Heart left ventricle (tissue), 16 donors: ENCODE data around the gene CSF2. TPM values are rescaled to one million over a fixed set of nuclear protein-coding genes. Genes with fewer than 3 reads are reported as not detected.

Source experiments
- ATAC-seq, 4 donors: fragments of 200-7000 bp; cut with Tn5 transposase; one replicate each; pipeline ENCODE4 v1.9.1; 2020 to 2022; ENCODE audit warnings: moderate library complexity in 4 of 4, mild to moderate bottlenecking in 3 of 4, moderate number of reproducible peaks in 1 of 4
- DNase-seq, 5 donors: peaks; one replicate each; pipeline ENCODE4 v3.0.0-alpha.2; 2020
- H3K27ac ChIP-seq, 12 donors: fragments of 200-600 bp; sonication (generic) in 4 of 12; one replicate each; pipeline versions ENCODE4 v1.5.0 to v1.8.0; 2016 to 2022; ENCODE audit warnings: mild to moderate bottlenecking in 2 of 12
- H3K27me3 ChIP-seq, 9 donors: fragments of 200-600 bp; sonication (generic) in 2 of 9; one replicate each; pipeline versions ENCODE4 v1.5.1 to v1.8.0; 2016 to 2022; ENCODE audit warnings: mild to moderate bottlenecking in 3 of 9
- H3K36me3 ChIP-seq, 9 donors: fragments of 200-600 bp; sonication (generic) in 2 of 9; one replicate each; pipeline versions ENCODE4 v1.5.0 to v1.8.0; 2018 to 2022; ENCODE audit warnings: mild to moderate bottlenecking in 2 of 9
- H3K4me1 ChIP-seq, 12 donors: fragments of 200-600 bp; sonication (generic) in 4 of 12; one replicate each; pipeline versions ENCODE4 v1.5.0 to v1.8.0; 2016 to 2022; ENCODE audit warnings: mild to moderate bottlenecking in 3 of 12
- H3K4me3 ChIP-seq, 12 donors: fragments of 200-600 bp; sonication (generic) in 4 of 12; one replicate each; pipeline versions ENCODE4 v1.5.0 to v1.8.0; 2017 to 2022; ENCODE audit warnings: mild to moderate bottlenecking in 9 of 12, moderate library complexity in 4 of 12
- H3K9me3 ChIP-seq, 12 donors: fragments of 200-600 bp; sonication (generic) in 4 of 12; one replicate each; pipeline versions ENCODE4 v1.5.0 to v1.8.0; 2016 to 2022; ENCODE audit warnings: mild to moderate bottlenecking in 1 of 12
- CTCF ChIP-seq, 12 donors: fragments of 200-600 bp; sonication (generic) in 4 of 12; IDR thresholded peaks; one replicate each; pipeline versions ENCODE4 v1.5.0 to v1.8.0; 2018 to 2022; ENCODE audit warnings: antibody characterized with exemption in 12 of 12, mild to moderate bottlenecking in 5 of 12
- POLR2A ChIP-seq, 2 donors: fragments of 450-650 bp; IDR thresholded peaks; one replicate each; pipeline ENCODE4 v1.6.1; 2017; ENCODE audit warnings: antibody characterized with exemption in 2 of 2, mild to moderate bottlenecking in 2 of 2, moderate library complexity in 2 of 2
- WGBS, 4 donors: extraction: QIAGEN DNeasy Blood & Tissue Kit in 2 of 4; methylation state at CpG; one replicate each; pipeline versions ENCODE4 v1.1.5 to v1.1.7; 2013 to 2018; 5-methylcytosine and 5-hydroxymethylcytosine counted together
- intact Hi-C, 10 donors: fragments of 100-400 bp; cut with DNase I; formaldehyde crosslinking; loops; one replicate each; pipeline versions ENCODE4 v1.11.1 to v1.14.2; 2022
- polyA plus RNA-seq, 2 donors: library from polyadenylated mRNA; stranded (reverse); fragments of 200-250 nt; gene quantifications; one replicate each; pipeline ENCODE4 v1.2.3, GENCODE V29; 2013
- total RNA-seq, 9 donors: library from RNA; depleted of rRNA in 2 of 9; stranded (reverse); fragments of >200 nt in 2 of 9; fragmentation: NEBNext Ultra II Directional in 3 of 9; extraction: Animal tissue kit (Norgen Biotek cat#: 25700) in 3 of 9; gene quantifications; one replicate each; pipeline versions ENCODE4 v1.1.0 to v1.2.4, GENCODE V29; 2016 to 2023
- donor health status: ischemic (EF 13 %, LVEDD 7.1; RV severe dilation, severe dysfunction).
- donor health status: healthy with polysubstance abuse.
- donor health status: DM: no; HTN: yes; CAD: no.
- donor health status: DM: no; HTN: no; CAD: no.
- donor health status: ischemic (EF 25% LVEDD 6.9; RV normal size, moderate dysfunction).
- donor health status: ischemic (EF 25% LVEDD 5.7; RV mildly dilated, moderate dysfunction).
- donor health status: healthy.
- donor health status: DM: yes; HTN: yes; CAD: no.
- donor health status: ischemic (EF 35%, LVEDD 5.7; RV mildly dilated, moderate dysfunction).
- donor health status: nonischemic (EF 11% LVEDD 7.7; RV severe dilation, severe dysfunction).
- donor health status: DM: yes; HTN: yes; CAD: no.
- donor health status: PGD.
- donor health status: ischemic (EF 29% LVEDD 5.4; RV normal size, mild dysfunction).
- donor health status: nonischemic (EF 23%, LVEDD 6.1; RV moderate dilation, normal function).

The CSF2 gene
- total and polyA plus RNA-seq, 11 donors, result 0.67 TPM; not detected in 10

- WGBS, 4 donors, result 96 to 100% (median 98%) methylated on average over 1 to 4 of the region's 4 CpGs
- TF ChIP-seq POLR2A (IDR thresholded peaks at IDR 0.05) (no peak), CTCF (IDR thresholded peaks at IDR 0.05) (no peak)
- no peaks in the 10 kb centered on the region for H3K27me3 ChIP-seq
- intact Hi-C loops, result no loop called here
- H3K4me1 ChIP-seq, result peaks cover 0 to 6% (median 0%) of the 10 kb centered on the region in 12 donors
- DNase-seq, result no peak
- H3K27ac ChIP-seq, result no peak overlapping the region
- no peaks in the 10 kb centered on the region for H3K36me3 ChIP-seq
- H3K4me3 ChIP-seq, result no peak overlapping the region
- no peaks in the 10 kb centered on the region for H3K9me3 ChIP-seq
- no peak for ATAC-seq
These were observed 1.5 kb upstream of the CSF2 start for GRCh38 chr5:132072070-132072469.

- TF ChIP-seq CTCF (IDR thresholded peaks at IDR 0.05) (no peak), POLR2A (IDR thresholded peaks at IDR 0.05) (no peak)
- Histone ChIP-seq H3K4me1 (peaks cover 0 to 6% (median 0%) of the 10 kb centered on the region in 12 donors), H3K36me3 (no peaks in the 10 kb centered on the region), H3K27ac (no peak overlapping the region), H3K27me3 (no peaks in the 10 kb centered on the region), H3K4me3 (no peak overlapping the region), H3K9me3 (no peaks in the 10 kb centered on the region)
- 94 to 100% (median 98%) methylated on average over 2 of the region's 2 CpGs for WGBS, 4 donors
- intact Hi-C loops, result no loop called here
- DNase-seq (no peak), ATAC-seq (no peak)
These were observed 1.1 kb upstream of the CSF2 start for GRCh38 chr5:132072528-132072927.

GRCh38 chr5:132074091-132074771 lies 642 bp downstream of the CSF2 start:
- intact Hi-C loops, result no loop called here
- Histone ChIP-seq H3K4me1 (peaks cover 0 to 6% (median 0%) of the 10 kb centered on the region in 12 donors), H3K27ac (no peak overlapping the region), H3K27me3 (no peaks in the 10 kb centered on the region), H3K9me3 (no peaks in the 10 kb centered on the region), H3K4me3 (no peak overlapping the region), H3K36me3 (no peaks in the 10 kb centered on the region)
- no peak for TF ChIP-seq POLR2A (IDR thresholded peaks at IDR 0.05)
- no peak for TF ChIP-seq CTCF (IDR thresholded peaks at IDR 0.05)
- no peak for ATAC-seq
- peak in 1 of 5 donors; percentile 25 for DNase-seq
- WGBS, 4 donors, result 85 to 91% (median 88%) methylated on average over 4 to 7 of the region's 7 CpGs

GRCh38 chr5:132074772-132075718 lies 1.5 kb downstream of the CSF2 start:
- Histone ChIP-seq H3K4me1 (peaks cover 0 to 6% (median 0%) of the 10 kb centered on the region in 12 donors), H3K36me3 (no peaks in the 10 kb centered on the region)
- WGBS, 4 donors, result 80 to 87% (median 86%) methylated on average over 11 to 16 of the region's 16 CpGs

More at GRCh38 chr5:132074772-132075718, 1.5 kb downstream of the CSF2 start:
- no peak overlapping the region for H3K27ac ChIP-seq
- no peaks in the 10 kb centered on the region for H3K9me3 ChIP-seq
- intact Hi-C loops, result no loop called here
- TF ChIP-seq POLR2A (IDR thresholded peaks at IDR 0.05), result no peak
- H3K27me3 ChIP-seq, result no peaks in the 10 kb centered on the region
- no peak for DNase-seq
- no peak for ATAC-seq
- no peak overlapping the region for H3K4me3 ChIP-seq
